Ascending aorta (tissue), 2 donors: ENCODE data around the gene LY6G5B. TPM values are rescaled to one million over a fixed set of nuclear protein-coding genes. Genes with fewer than 3 reads are reported as not detected.

Experiments
- DNase-seq, 2 donors: peaks; one replicate each; pipeline ENCODE4 v3.0.0-alpha.2; 2019; ENCODE audit warnings: low spot score in 2 of 2
- H3K27ac ChIP-seq, 2 donors: fragments of 200-600 bp; sonication (generic); one replicate each; pipeline ENCODE4 v1.5.1; 2016 to 2017; ENCODE audit warnings: mild to moderate bottlenecking in 1 of 2
- H3K27me3 ChIP-seq: fragments of 200-600 bp; sonication (generic); one replicate; pipeline ENCODE4 v1.5.1; 2017
- H3K36me3 ChIP-seq, 2 donors: fragments of 200-600 bp; sonication (generic); one replicate each; pipeline ENCODE4 v1.5.1; 2016
- H3K4me1 ChIP-seq, 2 donors: fragments of 200-600 bp; sonication (generic); one replicate each; pipeline ENCODE4 v1.5.1; 2016 to 2017; ENCODE audit warnings: mild to moderate bottlenecking in 1 of 2
- H3K4me3 ChIP-seq, 2 donors: fragments of 200-600 bp; sonication (generic); one replicate each; pipeline ENCODE4 v1.5.1; 2016 to 2017; ENCODE audit warnings: mild to moderate bottlenecking in 1 of 2
- H3K9me3 ChIP-seq, 2 donors: fragments of 200-600 bp; sonication (generic); one replicate each; pipeline ENCODE4 v1.5.1; 2016
- intact Hi-C: fragments of 100-400 bp; cut with DNase I; formaldehyde crosslinking; loops from one replicate; pipeline ENCODE4 v1.15.1; 2023
- total RNA-seq: library from RNA; depleted of rRNA; stranded (reverse); fragments of >200 nt; gene quantifications from one replicate; pipeline ENCODE4 v1.1.0, GENCODE V29; 2016
- TF ChIP-seq, protein P1 (sequence below), 3 experiments: fragments of 200-600 bp in 2 of 3; fragments of 450-650 bp in 1 of 3; sonication (generic) in 2 of 3; IDR thresholded peaks; one replicate each; pipeline ENCODE4 v1.5.1; 2016 to 2019; ENCODE audit warnings: antibody characterized with exemption in 3 of 3, mild to moderate bottlenecking in 1 of 3, moderate library complexity in 1 of 3

LY6G5B gene
- total RNA-seq, 1 donor from 2014 or later, result 24.1 TPM

DNA sequence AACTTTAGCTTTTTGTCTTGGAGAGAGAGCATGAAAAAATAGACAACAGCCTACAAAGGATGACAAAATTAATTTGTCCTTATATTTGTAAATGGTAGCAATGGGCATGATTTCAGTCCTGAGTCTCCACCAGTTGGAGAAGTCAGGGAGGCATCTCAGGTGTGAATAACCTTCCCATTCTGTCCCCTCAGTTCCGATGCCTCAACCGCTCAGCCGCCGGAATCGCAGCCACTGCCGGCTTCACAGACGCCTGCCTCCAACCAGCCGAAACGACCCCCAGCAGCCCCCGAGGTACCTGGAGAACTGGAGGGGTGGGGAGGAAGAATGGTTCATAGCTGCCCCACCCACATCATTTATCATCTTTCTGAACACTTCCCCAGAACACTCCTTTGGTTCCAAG, 45.7 kb upstream of the LY6G5B start:
- H3K36me3 ChIP-seq, result peaks cover 58 to 59% of the 10 kb centered on the region in 2 donors
- intact Hi-C loops, result loop anchor here (5.0 to 10.0 kb wide), 2 partner anchors 1007 to 1351 kb away; partner anchors contain the start of genes MRPS18B and PPP1R10

DNA sequence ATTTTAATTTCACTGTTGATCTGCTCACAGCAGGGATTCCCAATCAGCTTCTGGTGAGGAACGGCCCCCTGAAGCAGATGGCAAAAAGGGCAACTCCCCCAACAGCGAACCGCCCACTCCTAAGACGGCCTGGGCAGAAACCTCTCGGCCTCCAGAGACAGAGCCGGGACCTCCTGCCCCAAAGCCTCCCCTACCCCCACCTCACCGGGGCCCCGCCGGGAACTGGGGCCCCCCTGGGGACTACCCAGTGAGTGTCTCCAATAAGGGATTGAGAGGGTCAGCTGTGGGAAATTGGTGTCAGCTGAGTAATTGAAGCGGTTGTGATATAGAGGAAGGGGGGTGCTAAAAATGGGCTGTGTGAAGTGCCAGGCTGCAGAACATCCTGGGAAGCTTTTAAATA, 42.8 kb upstream of the LY6G5B start:
- Histone ChIP-seq H3K27me3 (no peaks in the 10 kb centered on the region), H3K9me3 (no peaks in the 10 kb centered on the region), H3K36me3 (peaks cover 86 to 87% of the 10 kb centered on the region in 2 donors), H3K4me3 (no peak overlapping the region), H3K27ac (no peak overlapping the region), H3K4me1 (peaks cover 3 to 7% of the 10 kb centered on the region in 2 donors)
- no peak for DNase-seq
- TF ChIP-seq, protein P1, sequence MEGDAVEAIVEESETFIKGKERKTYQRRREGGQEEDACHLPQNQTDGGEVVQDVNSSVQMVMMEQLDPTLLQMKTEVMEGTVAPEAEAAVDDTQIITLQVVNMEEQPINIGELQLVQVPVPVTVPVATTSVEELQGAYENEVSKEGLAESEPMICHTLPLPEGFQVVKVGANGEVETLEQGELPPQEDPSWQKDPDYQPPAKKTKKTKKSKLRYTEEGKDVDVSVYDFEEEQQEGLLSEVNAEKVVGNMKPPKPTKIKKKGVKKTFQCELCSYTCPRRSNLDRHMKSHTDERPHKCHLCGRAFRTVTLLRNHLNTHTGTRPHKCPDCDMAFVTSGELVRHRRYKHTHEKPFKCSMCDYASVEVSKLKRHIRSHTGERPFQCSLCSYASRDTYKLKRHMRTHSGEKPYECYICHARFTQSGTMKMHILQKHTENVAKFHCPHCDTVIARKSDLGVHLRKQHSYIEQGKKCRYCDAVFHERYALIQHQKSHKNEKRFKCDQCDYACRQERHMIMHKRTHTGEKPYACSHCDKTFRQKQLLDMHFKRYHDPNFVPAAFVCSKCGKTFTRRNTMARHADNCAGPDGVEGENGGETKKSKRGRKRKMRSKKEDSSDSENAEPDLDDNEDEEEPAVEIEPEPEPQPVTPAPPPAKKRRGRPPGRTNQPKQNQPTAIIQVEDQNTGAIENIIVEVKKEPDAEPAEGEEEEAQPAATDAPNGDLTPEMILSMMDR (IDR thresholded peaks at IDR 0.05), result no peak
- intact Hi-C loops, result loop anchor here (10.0 kb wide), 1 partner anchor 1348 kb away; no protein-coding TSS in a partner anchor

More for the DNA sequence above, 45.7 kb upstream of the LY6G5B start:
- Histone ChIP-seq H3K4me3 (no peak overlapping the region), H3K27ac (no peak overlapping the region), H3K4me1 (peaks cover 8 to 9% of the 10 kb centered on the region in 2 donors), H3K9me3 (no peaks in the 10 kb centered on the region), H3K27me3 (no peaks in the 10 kb centered on the region)
- TF ChIP-seq, protein P1 (IDR thresholded peaks at IDR 0.05), result no peak
- no peak for DNase-seq

- intact Hi-C loops, result loop anchor here (10.0 kb wide), 1 partner anchor 1347 kb away; no protein-coding TSS in a partner anchor
- Histone ChIP-seq H3K27me3 (no peaks in the 10 kb centered on the region), H3K9me3 (no peaks in the 10 kb centered on the region), H3K4me3 (no peak overlapping the region), H3K4me1 (no peaks in the 10 kb centered on the region), H3K27ac (no peak overlapping the region), H3K36me3 (peaks cover 93 to 96% of the 10 kb centered on the region in 2 donors)
- no peak for DNase-seq
- TF ChIP-seq, protein P1 (IDR thresholded peaks at IDR 0.05), result no peak
Observed at GRCh38 chr6:31627690-31628287, 42.0 kb upstream of the LY6G5B start.

DNA sequence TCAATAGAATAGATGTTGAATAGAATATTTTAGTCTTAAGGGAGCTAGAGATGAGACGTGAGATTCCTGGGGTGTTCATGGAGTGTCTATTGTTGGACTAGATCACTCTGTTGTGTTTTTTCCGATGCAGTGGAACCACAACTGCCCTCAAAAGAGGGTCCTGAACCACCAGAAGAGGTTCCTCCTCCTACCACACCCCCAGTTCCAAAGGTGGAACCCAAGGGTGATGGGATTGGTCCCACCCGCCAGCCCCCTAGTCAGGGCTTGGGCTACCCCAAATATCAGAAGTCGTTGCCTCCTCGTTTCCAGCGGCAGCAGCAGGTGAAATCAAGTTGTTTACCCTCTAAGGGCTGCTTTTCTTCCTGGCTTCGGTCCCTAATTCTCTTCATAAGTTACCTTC, 40.8 kb upstream of the LY6G5B start:
- H3K36me3 ChIP-seq, result peaks cover 97 to 100% of the 10 kb centered on the region in 2 donors
- intact Hi-C loops, result loop anchor here (10.0 kb wide), 1 partner anchor 1346 kb away; no protein-coding TSS in a partner anchor
- H3K27ac ChIP-seq, result no peak overlapping the region
- TF ChIP-seq, protein P1 (IDR thresholded peaks at IDR 0.05), result no peak
- no peaks in the 10 kb centered on the region for H3K27me3 ChIP-seq
- no peaks in the 10 kb centered on the region for H3K4me1 ChIP-seq
- H3K9me3 ChIP-seq, result no peaks in the 10 kb centered on the region
- no peak overlapping the region for H3K4me3 ChIP-seq
- no peak for DNase-seq

GRCh38 chr6:31630177-31630934, 39.4 kb upstream of the LY6G5B start:
- Histone ChIP-seq H3K9me3 (no peaks in the 10 kb centered on the region), H3K4me1 (no peaks in the 10 kb centered on the region), H3K36me3 (peaks cover 97 to 100% of the 10 kb centered on the region in 2 donors), H3K27ac (no peak overlapping the region), H3K27me3 (no peaks in the 10 kb centered on the region), H3K4me3 (no peak overlapping the region)
- no peak for DNase-seq
- intact Hi-C loops, result no loop called here
- TF ChIP-seq, protein P1 (IDR thresholded peaks at IDR 0.05), result no peak
